NCI-H524 (cell line): ENCODE measurements around the gene PSG3.
A peak's percentile ranks its signal among the peaks of the same experiment; 100 is the strongest.
"Not testable (repeated sequence)": the region's sequence is repeated elsewhere in the genome, so short reads cannot be mapped to it uniquely, and the experiment has no call there.

Experiments used
- DNase-seq, 2 experiments: peaks; one replicate each; lab custom pipeline; 2025; lab: John Stamatoyannopoulos, UW

Gene PSG3

DNA sequence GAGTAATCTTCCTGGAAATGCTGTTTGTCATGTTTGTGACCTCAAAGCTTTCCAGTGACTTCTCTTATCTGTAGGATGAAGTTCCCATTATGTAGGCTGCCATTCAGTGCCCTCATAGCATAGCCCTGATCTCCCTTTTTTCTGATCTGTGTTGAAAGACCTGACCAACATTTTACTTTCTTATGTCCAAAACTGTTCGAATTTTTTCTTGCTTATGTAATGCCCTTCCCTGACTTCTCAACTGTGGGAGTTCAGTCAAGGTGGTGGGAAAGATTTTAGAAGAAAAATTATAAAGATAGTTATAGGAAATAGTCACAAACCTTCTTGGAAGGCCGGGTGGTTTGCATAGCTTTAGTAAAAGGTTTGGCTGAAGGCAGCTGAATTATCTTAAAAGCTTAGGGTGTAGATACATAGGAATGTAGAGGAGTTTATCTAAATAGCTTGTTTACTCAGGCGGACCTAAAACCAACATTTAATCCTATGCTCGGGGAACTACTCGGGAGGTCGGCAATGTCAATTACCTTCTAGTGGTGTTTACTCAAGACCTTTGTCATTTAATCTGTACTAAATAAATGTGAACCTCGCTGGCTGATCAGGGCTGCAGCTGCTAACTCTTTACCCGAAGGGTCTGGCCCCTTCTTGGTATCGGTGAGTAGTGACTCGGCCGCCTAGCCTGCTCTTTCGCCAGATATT lies 44.3 kb downstream of the PSG3 start:
- DNase-seq, result no peak

DNA sequence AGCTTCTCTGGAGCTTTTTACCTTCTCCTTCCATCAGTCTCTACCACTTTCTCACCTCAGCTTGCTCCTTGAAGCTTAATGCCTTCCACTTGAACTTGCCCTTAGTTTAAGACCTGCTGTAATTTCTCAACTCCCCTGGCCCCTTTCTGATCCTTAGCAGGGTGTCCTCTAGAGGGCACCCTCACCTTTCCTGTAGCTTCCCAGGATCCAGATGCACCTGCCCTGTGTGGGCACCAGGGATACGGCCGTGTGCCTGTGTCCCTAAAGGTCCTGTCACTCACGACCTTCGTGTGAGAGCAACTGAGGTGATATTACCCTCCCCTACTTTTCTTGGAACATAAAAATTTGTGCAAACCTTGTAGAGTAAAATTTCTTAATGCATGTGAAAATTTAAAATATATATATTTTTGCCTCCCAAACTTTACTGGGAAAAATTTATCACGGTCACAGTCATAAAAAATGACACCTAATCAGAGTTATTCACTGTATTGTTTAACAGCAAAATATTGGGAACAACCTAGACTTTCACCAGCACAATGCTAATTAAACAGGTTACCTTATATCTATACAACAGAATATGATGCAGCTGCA lies 46.4 kb downstream of the PSG3 start:
- DNase-seq, result peak in 1 of 2 experiments; percentile 4

DNA sequence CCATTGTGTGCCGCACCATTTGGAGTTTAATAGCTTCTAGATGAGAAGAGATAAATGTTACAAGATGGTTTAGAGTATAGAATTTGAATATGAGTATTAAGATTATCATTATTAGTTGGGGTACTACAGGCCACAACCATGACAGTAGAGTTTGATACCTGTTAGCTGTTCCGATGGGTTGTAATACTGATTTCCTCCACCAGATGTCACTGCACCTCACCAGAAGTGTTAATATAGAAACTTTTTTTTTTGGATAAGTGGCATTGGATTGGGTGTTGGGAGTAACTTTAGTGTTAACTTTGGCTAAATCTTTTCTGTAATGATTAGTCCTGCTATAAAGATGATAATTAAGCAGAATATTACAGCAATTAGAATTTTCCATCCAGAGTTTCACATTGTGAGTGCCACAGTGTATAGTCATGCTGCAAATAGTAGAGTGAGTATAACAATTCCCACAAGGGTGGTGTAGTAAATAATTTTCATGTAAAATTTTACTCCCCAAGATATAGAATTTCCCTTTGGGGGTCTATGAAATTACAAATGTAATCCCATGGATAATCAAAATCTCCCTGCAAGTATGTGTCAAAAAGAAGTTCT lies 56.3 kb downstream of the PSG3 start:
- DNase-seq, result no peak

DNA sequence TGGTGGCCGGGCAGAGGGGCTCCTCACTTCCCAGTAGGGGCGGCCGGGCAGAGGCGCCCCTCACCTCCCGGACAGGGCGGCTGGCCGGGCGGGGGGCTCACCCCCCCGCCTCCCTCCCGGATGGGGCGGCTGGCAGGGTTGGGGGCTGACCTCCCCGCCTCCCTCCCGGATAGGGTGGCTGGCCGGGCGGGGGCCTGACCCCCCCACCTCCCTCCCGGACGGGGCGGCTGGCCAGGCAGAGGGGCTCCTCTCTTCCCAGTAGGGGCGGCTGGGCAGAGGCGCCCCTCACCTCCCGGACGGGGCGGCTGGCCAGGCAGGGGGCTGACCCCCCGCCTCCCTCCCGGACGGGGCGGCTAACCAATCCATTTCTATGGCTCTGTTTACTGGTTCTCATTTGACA lies 64.0 kb downstream of the PSG3 start:
- not testable (repeated sequence) for DNase-seq

DNA sequence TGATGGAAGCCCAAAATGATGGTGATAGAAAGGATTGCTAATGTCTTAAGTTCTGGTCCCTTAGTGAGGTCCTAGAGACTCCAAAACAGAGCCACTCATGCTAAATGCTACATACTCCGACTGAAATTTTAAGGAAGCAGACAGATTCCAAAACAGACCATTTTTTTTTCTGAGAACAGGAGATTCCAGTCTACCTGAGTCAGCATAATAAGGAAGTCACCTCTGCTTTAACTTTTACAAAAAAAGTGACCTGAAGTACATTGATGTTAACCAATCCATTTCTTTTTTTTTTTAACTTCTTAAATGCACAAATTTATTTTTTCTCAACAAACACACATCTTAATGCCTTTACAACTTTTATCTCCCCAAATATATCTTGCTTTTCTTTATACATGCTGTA lies 65.7 kb downstream of the PSG3 start:
- DNase-seq, result not testable (repeated sequence)
